MCF 10A (cell line): ENCODE results near the gene SH3BGR. TPM values are rescaled to one million over a fixed set of nuclear protein-coding genes. Genes with fewer than 3 reads are reported as not detected.

Experiments
- BruUV-seq: library from RNA; stranded (reverse); fragments of 400-500 nt; replicated peaks from 2 replicates; lab custom pipeline; 2021; lab: Mats Ljungman, UMichigan
- CTCF ChIA-PET: fragments of 300-600 bp; sonication (Branson Sonifier 250); formaldehyde crosslinking; extraction: SDS; loops from one replicate; lab custom pipeline; 2021; ENCODE audit warnings: antibody characterized with exemption, inconsistent platforms; lab: Yijun Ruan, JAX
- POLR2A ChIA-PET: fragments of 300-600, 350-650 bp; sonication (Branson Sonifier 250); formaldehyde crosslinking; extraction: SDS; loops from one replicate; lab custom pipeline; 2020; ENCODE audit warnings: antibody characterized with exemption, inconsistent platforms; lab: Yijun Ruan, JAX
- DNase-seq: peaks from one replicate; pipeline ENCODE4 v3.0.0-alpha.2; 2018; ENCODE audit not compliant: unreplicated experiment
- H3K27ac Mint-ChIP-seq: one replicate; pipeline ENCODE4 v1.8.0; 2022; ENCODE audit warnings: mild to moderate bottlenecking, low read depth, mixed read lengths; ENCODE audit not compliant: unreplicated experiment
- H3K27me3 Mint-ChIP-seq: one replicate; pipeline ENCODE4 v1.8.0; 2022; ENCODE audit warnings: mixed read lengths; ENCODE audit not compliant: insufficient read depth, unreplicated experiment
- H3K36me3 Mint-ChIP-seq: one replicate; pipeline ENCODE4 v1.8.0; 2022; ENCODE audit warnings: mild to moderate bottlenecking, moderate library complexity, mixed read lengths; ENCODE audit not compliant: insufficient read depth, unreplicated experiment
- H3K4me1 Mint-ChIP-seq: one replicate; pipeline ENCODE4 v1.8.0; 2022; ENCODE audit warnings: mixed read lengths; ENCODE audit not compliant: insufficient read depth, unreplicated experiment
- H3K4me3 Mint-ChIP-seq: one replicate; pipeline ENCODE4 v1.8.0; 2022; ENCODE audit warnings: mild to moderate bottlenecking, moderate library complexity, mixed read lengths; ENCODE audit not compliant: unreplicated experiment
- H3K9me3 Mint-ChIP-seq: one replicate; pipeline ENCODE4 v1.8.0; 2022; ENCODE audit warnings: mixed read lengths; ENCODE audit not compliant: unreplicated experiment
- CTCF ChIP-seq: fragments of 200-600 bp; IDR thresholded peaks from one replicate; pipeline ENCODE4 v1.8.0; 2022; ENCODE audit warnings: antibody characterized with exemption, mild to moderate bottlenecking; ENCODE audit not compliant: unreplicated experiment
- intact Hi-C: fragments of 100-400 bp; cut with micrococcal nuclease; formaldehyde crosslinking; loops from 2 replicates; pipeline ENCODE4 v1.14.1; 2022
- total RNA-seq: library from RNA; stranded (reverse); gene quantifications from 2 replicates; pipeline ENCODE4 v1.2.3, GENCODE V29; 2022

Gene SH3BGR
- total RNA-seq, 1 experiment from 2014 or later = 11.3 TPM

GRCh38 chr21:39481886-39482285 lies 30.1 kb downstream of the SH3BGR start:
- intact Hi-C loops = no loop called here
- no peak for TF ChIP-seq CTCF
- Mint-ChIP-seq H3K27me3 (no peaks in the 10 kb centered on the region), H3K4me1 (peaks cover 6% of the 10 kb centered on the region), H3K36me3 (no peaks in the 10 kb centered on the region), H3K9me3 (no peaks in the 10 kb centered on the region), H3K4me3 (no peak overlapping the region), H3K27ac (no peak overlapping the region)
- no peak for DNase-seq
- ChIA-PET POLR2A (no interaction called here), CTCF (no interaction called here)
- BruUV-seq = no TSS peak

- POLR2A ChIA-PET = no interaction called here
- Mint-ChIP-seq H3K4me1 (peaks cover 6% of the 10 kb centered on the region), H3K27ac (no peak overlapping the region), H3K4me3 (no peak overlapping the region), H3K9me3 (no peaks in the 10 kb centered on the region), H3K36me3 (no peaks in the 10 kb centered on the region), H3K27me3 (no peaks in the 10 kb centered on the region)
- intact Hi-C loops = no loop called here
- CTCF ChIA-PET = interaction anchor here (0.8 kb wide), 1 partner anchor 92 kb away, joined by 3 read pairs; no protein-coding TSS in a partner anchor
- no peak for DNase-seq
- no peak for TF ChIP-seq CTCF
- no TSS peak for BruUV-seq
Observed at GRCh38 chr21:39483917-39484316, 32.1 kb downstream of the SH3BGR start.

GRCh38 chr21:39484711-39485276 lies 33.0 kb downstream of the SH3BGR start:
- ChIA-PET CTCF (no interaction called here), POLR2A (no interaction called here)
- Mint-ChIP-seq H3K4me1 (peaks cover 6% of the 10 kb centered on the region), H3K27me3 (no peaks in the 10 kb centered on the region), H3K36me3 (no peaks in the 10 kb centered on the region), H3K9me3 (no peaks in the 10 kb centered on the region), H3K4me3 (no peak overlapping the region), H3K27ac (no peak overlapping the region)
- no peak for DNase-seq
- no peak for TF ChIP-seq CTCF
- BruUV-seq = no TSS peak
- intact Hi-C loops = no loop called here

- Mint-ChIP-seq H3K4me3 (no peak overlapping the region), H3K4me1 (no peaks in the 10 kb centered on the region), H3K36me3 (no peaks in the 10 kb centered on the region), H3K9me3 (peaks cover 15% of the 10 kb centered on the region), H3K27ac (no peak overlapping the region), H3K27me3 (no peaks in the 10 kb centered on the region)
- POLR2A ChIA-PET = no interaction called here
- no TSS peak for BruUV-seq
- DNase-seq = no peak
- TF ChIP-seq CTCF = no peak
- intact Hi-C loops = no loop called here
- CTCF ChIA-PET = no interaction called here
Observed at GRCh38 chr21:39489380-39489924, 37.7 kb downstream of the SH3BGR start.
